H9 (cell line): ENCODE results near the gene ARPC1B. TPM values are rescaled to one million over a fixed set of nuclear protein-coding genes. Genes with fewer than 3 reads are reported as not detected.

Experiments used
- DNase-seq: peaks from one replicate; pipeline ENCODE4 v3.0.0-alpha.2; 2017
- H2AFZ ChIP-seq: one replicate; pipeline ENCODE4 v1.6.1; 2013; ENCODE audit warnings: mild to moderate bottlenecking, low read length, control low read depth, moderate library complexity
- H2AK5ac ChIP-seq: 2 replicates; pipeline ENCODE4 v1.6.1; 2013; ENCODE audit warnings: low read length, control low read depth, mixed read lengths; ENCODE audit not compliant: insufficient read length
- H2BK120ac ChIP-seq: one replicate; pipeline ENCODE4 v1.6.1; 2013; ENCODE audit warnings: low read depth, mild to moderate bottlenecking, low read length, control low read depth, inconsistent platforms; ENCODE audit not compliant: poor library complexity, severe bottlenecking
- H2BK12ac ChIP-seq: 2 replicates; pipeline ENCODE4 v1.6.1; 2013; ENCODE audit warnings: low read length, control low read depth, mixed read lengths, low read depth; ENCODE audit not compliant: insufficient read length
- H2BK15ac ChIP-seq: 2 replicates; pipeline ENCODE4 v1.6.1; 2013; ENCODE audit warnings: low read depth, low read length, control low read depth
- H2BK20ac ChIP-seq: one replicate; pipeline ENCODE4 v1.6.1; 2013; ENCODE audit warnings: low read depth, mild to moderate bottlenecking, low read length, control low read depth, inconsistent platforms; ENCODE audit not compliant: poor library complexity, severe bottlenecking
- H2BK5ac ChIP-seq: 2 replicates; pipeline ENCODE4 v1.6.1; 2013; ENCODE audit warnings: low read length, control low read depth, mixed read lengths; ENCODE audit not compliant: insufficient read length
- H3K14ac ChIP-seq: 2 replicates; pipeline ENCODE4 v1.6.1; 2013; ENCODE audit warnings: low read length, control low read depth; ENCODE audit not compliant: insufficient read depth
- H3K18ac ChIP-seq: 2 replicates; pipeline ENCODE4 v1.6.1; 2013; ENCODE audit warnings: low read depth, mild to moderate bottlenecking, mixed read lengths, low read length, control low read depth; ENCODE audit not compliant: insufficient read length
- H3K23ac ChIP-seq: 2 replicates; pipeline ENCODE4 v1.6.1; 2013; ENCODE audit warnings: low read length, control low read depth, mixed read lengths, low read depth; ENCODE audit not compliant: insufficient read length
- H3K23me2 ChIP-seq: 2 replicates; pipeline ENCODE4 v1.6.1; 2013; ENCODE audit warnings: low read depth, mild to moderate bottlenecking, mixed read lengths, low read length, control low read depth; ENCODE audit not compliant: insufficient read length, poor library complexity, severe bottlenecking
- H3K27ac ChIP-seq: 2 replicates; pipeline ENCODE4 v1.5.1; 2013; ENCODE audit warnings: low read length, control low read depth, mixed read lengths, low read depth; ENCODE audit not compliant: insufficient read length
- H3K27me3 ChIP-seq: 2 replicates; pipeline ENCODE4 v1.6.1; 2013; ENCODE audit warnings: low read length, control low read depth, inconsistent platforms; ENCODE audit not compliant: insufficient read depth
- H3K4ac ChIP-seq: 2 replicates; pipeline ENCODE4 v1.6.1; 2013; ENCODE audit warnings: low read depth, mild to moderate bottlenecking, control low read depth, inconsistent platforms, low read length, moderate library complexity
- H3K4me1 ChIP-seq: 2 replicates; pipeline ENCODE4 v1.6.1; 2013; ENCODE audit warnings: low read length, control low read depth, inconsistent platforms; ENCODE audit not compliant: insufficient read depth
- H3K4me2 ChIP-seq: 2 replicates; pipeline ENCODE4 v1.6.1; 2013; ENCODE audit warnings: low read length, control low read depth, mixed read lengths; ENCODE audit not compliant: insufficient read length, insufficient read depth
- H3K56ac ChIP-seq: 2 replicates; pipeline ENCODE4 v1.6.1; 2013; ENCODE audit warnings: low read depth, mild to moderate bottlenecking, mixed read lengths, low read length, control low read depth; ENCODE audit not compliant: insufficient read length
- H3K79me1 ChIP-seq: 2 replicates; pipeline ENCODE4 v1.6.1; 2013; ENCODE audit warnings: low read depth, mild to moderate bottlenecking, moderate library complexity, low read length, control low read depth, inconsistent platforms; ENCODE audit not compliant: insufficient read depth, poor library complexity, severe bottlenecking
- H3K79me2 ChIP-seq: 2 replicates; pipeline ENCODE4 v1.6.1; 2013; ENCODE audit warnings: low read length, control low read depth, inconsistent platforms; ENCODE audit not compliant: insufficient read depth
- H3K9ac ChIP-seq: 2 replicates; pipeline ENCODE4 v1.6.1; 2013; ENCODE audit warnings: low read length, control low read depth, mixed read lengths; ENCODE audit not compliant: insufficient read length; ENCODE audit errors: extremely low read depth
- H3K9me3 ChIP-seq: one replicate; pipeline ENCODE4 v1.6.1; 2013; ENCODE audit warnings: low read depth, low read length, inconsistent platforms; ENCODE audit not compliant: control insufficient read depth
- H3T11ph ChIP-seq: one replicate; pipeline ENCODE4 v1.6.1; 2013; ENCODE audit warnings: mild to moderate bottlenecking, low read length, control low read depth, inconsistent platforms
- H4K20me1 ChIP-seq: one replicate; pipeline ENCODE4 v1.6.1; 2013; ENCODE audit not compliant: control insufficient read depth, insufficient read length, insufficient read depth
- H4K5ac ChIP-seq: 2 replicates; pipeline ENCODE4 v1.6.1; 2013; ENCODE audit warnings: low read depth, mild to moderate bottlenecking, mixed read lengths, low read length, control low read depth; ENCODE audit not compliant: insufficient read length
- H4K8ac ChIP-seq: replicated peaks from 2 replicates; pipeline ENCODE4 v1.6.1; 2013; ENCODE audit warnings: low read length, control low read depth, mixed read lengths, low read depth; ENCODE audit not compliant: insufficient read length
- H4K91ac ChIP-seq: 2 replicates; pipeline ENCODE4 v1.6.1; 2013; ENCODE audit warnings: low read depth, mild to moderate bottlenecking, moderate library complexity, mixed read lengths, low read length, control low read depth; ENCODE audit not compliant: insufficient read length
- H3K27ac Mint-ChIP-seq, 3 experiments: 2 replicates in 2 of 3; 3 replicates in 1 of 3; pipeline ENCODE4 v1.8.0; 2020 to 2021; ENCODE audit warnings: mixed read lengths in 3 of 3, mild to moderate bottlenecking in 1 of 3, moderate library complexity in 1 of 3
- H3K27me3 Mint-ChIP-seq: 2 replicates; pipeline ENCODE4 v1.8.0; 2021; ENCODE audit warnings: low read depth, mild to moderate bottlenecking, moderate library complexity, mixed read lengths
- H3K36me3 Mint-ChIP-seq, 3 experiments: 2 replicates in 2 of 3; 3 replicates in 1 of 3; pipeline ENCODE4 v1.8.0; 2020 to 2021; ENCODE audit warnings: low read depth in 3 of 3, mixed read lengths in 3 of 3; ENCODE audit not compliant: insufficient read depth in 1 of 3
- H3K4me1 Mint-ChIP-seq, 2 experiments: 2 replicates each; pipeline ENCODE4 v1.8.0; 2020; ENCODE audit warnings: mixed read lengths in 2 of 2
- H3K4me3 Mint-ChIP-seq, 2 experiments: 2 replicates in 1 of 2; 3 replicates in 1 of 2; pipeline ENCODE4 v1.8.0; 2020 to 2021; ENCODE audit warnings: mild to moderate bottlenecking in 2 of 2, mixed read lengths in 2 of 2, moderate library complexity in 1 of 2
- H3K9me3 Mint-ChIP-seq, 2 experiments: 2 replicates in 1 of 2; 3 replicates in 1 of 2; pipeline ENCODE4 v1.8.0; 2020; ENCODE audit warnings: mild to moderate bottlenecking in 2 of 2, mixed read lengths in 2 of 2, moderate library complexity in 1 of 2
- WGBS: extraction: QIAGEN DNeasy Blood & Tissue Kit; methylation state at CpG from one replicate; pipeline ENCODE4 v1.1.7; 2013; ENCODE audit warnings: missing lambda C conversion rate, low lambda C conversion rate, mixed read lengths; ENCODE audit not compliant: insufficient read length; ENCODE audit errors: extremely low coverage; 5-methylcytosine and 5-hydroxymethylcytosine counted together
- total RNA-seq: library from RNA; stranded (reverse); gene quantifications from 2 replicates; pipeline ENCODE4 v1.2.1, GENCODE V29; 2021
- TF ChIP-seq, protein P1 (sequence below): fragments of 200-600 bp; sonication (generic); conservative IDR thresholded peaks from 3 replicates; pipeline ENCODE4 v1.8.0; 2021; ENCODE audit warnings: antibody characterized with exemption, mild to moderate bottlenecking

ARPC1B gene
- total RNA-seq, 1 experiment from 2014 or later: 56.3 TPM

DNA sequence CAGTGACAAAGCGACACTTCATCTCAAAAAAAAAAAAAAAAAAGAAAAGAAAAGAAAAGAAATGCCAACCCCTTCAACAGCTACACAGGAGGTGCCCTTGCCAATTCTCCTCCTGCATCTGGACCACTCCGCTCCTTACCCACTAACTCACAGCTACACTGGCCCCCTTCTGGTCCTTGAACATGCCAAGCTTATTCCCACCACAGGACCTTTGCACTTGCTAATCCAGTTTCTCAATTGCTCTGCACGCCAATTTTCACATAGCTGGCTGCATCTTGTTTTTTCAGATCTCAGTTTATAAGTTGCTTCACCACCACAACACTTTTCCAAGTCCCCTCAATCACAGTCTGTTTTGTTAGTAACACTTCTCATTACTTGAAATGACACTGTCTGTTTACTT is 28.3 kb downstream of the ARPC1B start:
- Histone ChIP-seq H2AK5ac (no peak overlapping the region), H4K20me1 (no peaks in the 10 kb centered on the region), H2AFZ (no peak overlapping the region), H4K5ac (no peak overlapping the region), H3T11ph (no peak overlapping the region), H3K23ac (no peak overlapping the region), H4K91ac (no peak overlapping the region), H3K79me1 (peaks cover 12% of the 10 kb centered on the region), H3K27me3 (no peaks in the 10 kb centered on the region), H4K8ac (no peak overlapping the region), H3K18ac (no peak overlapping the region), H2BK20ac (no peak overlapping the region), H3K79me2 (peaks cover 25% of the 10 kb centered on the region; the same call in 1 of the 2 replicates), H3K9me3 (no peaks in the 10 kb centered on the region), H3K9ac (no peak overlapping the region), H3K4me1 (no peaks in the 10 kb centered on the region), H3K4me2 (no peak overlapping the region), H3K27ac (no peak overlapping the region), H3K14ac (no peak overlapping the region), H2BK5ac (no peak overlapping the region), H3K56ac (no peak overlapping the region), H3K23me2 (peaks cover 6% of the 10 kb centered on the region), H2BK15ac (no peak overlapping the region), H2BK12ac (no peak overlapping the region), H2BK120ac (no peak overlapping the region), H3K4ac (no peak overlapping the region)
- WGBS: no CpG with 5 or more reads among the region's 3 CpGs
- no peak for DNase-seq
- H3K4me1 Mint-ChIP-seq: peaks cover 14% of the 10 kb centered on the region in 2 experiments
- H3K4me3 Mint-ChIP-seq: no peak overlapping the region
- H3K27ac Mint-ChIP-seq: no peak overlapping the region
- TF ChIP-seq, protein P1, sequence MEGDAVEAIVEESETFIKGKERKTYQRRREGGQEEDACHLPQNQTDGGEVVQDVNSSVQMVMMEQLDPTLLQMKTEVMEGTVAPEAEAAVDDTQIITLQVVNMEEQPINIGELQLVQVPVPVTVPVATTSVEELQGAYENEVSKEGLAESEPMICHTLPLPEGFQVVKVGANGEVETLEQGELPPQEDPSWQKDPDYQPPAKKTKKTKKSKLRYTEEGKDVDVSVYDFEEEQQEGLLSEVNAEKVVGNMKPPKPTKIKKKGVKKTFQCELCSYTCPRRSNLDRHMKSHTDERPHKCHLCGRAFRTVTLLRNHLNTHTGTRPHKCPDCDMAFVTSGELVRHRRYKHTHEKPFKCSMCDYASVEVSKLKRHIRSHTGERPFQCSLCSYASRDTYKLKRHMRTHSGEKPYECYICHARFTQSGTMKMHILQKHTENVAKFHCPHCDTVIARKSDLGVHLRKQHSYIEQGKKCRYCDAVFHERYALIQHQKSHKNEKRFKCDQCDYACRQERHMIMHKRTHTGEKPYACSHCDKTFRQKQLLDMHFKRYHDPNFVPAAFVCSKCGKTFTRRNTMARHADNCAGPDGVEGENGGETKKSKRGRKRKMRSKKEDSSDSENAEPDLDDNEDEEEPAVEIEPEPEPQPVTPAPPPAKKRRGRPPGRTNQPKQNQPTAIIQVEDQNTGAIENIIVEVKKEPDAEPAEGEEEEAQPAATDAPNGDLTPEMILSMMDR: no peak
- H3K27me3 Mint-ChIP-seq: no peaks in the 10 kb centered on the region; the same call in 1 of the 2 replicates
- H3K36me3 Mint-ChIP-seq: peaks cover 46 to 72% (median 68%) of the 10 kb centered on the region in 3 experiments
- H3K9me3 Mint-ChIP-seq: no peaks in the 10 kb centered on the region
